NCI-H460 (cell line): ENCODE results near the gene UBE4B. TPM values are rescaled to one million over a fixed set of nuclear protein-coding genes. Genes with fewer than 3 reads are reported as not detected.
"Not testable (repeated sequence)": the region's sequence is repeated elsewhere in the genome, so short reads cannot be mapped to it uniquely, and the experiment has no call there.

ENCODE experiments used
- DNase-seq: peaks from one replicate; pipeline ENCODE4 v3.0.0-alpha.2; 2016; ENCODE audit warnings: low read depth; ENCODE audit errors: extremely low read depth
- polyA plus RNA-seq: library from polyadenylated mRNA; depleted of rRNA; stranded (reverse); fragments of >200 nt; gene quantifications from 2 replicates; pipeline ENCODE4 v1.2.3, GENCODE V29; 2014; cell fraction: nucleus; rRNA removed
- total RNA-seq: library from RNA; depleted of rRNA; stranded (reverse); fragments of >200 nt; shearing (Covaris generic); gene quantifications from 2 replicates; pipeline ENCODE4 v1.2.3, GENCODE V29; 2014; rRNA removed

Gene UBE4B
- total RNA-seq, result 18.8 and 23.6 TPM in 2 replicates
- polyA plus RNA-seq, result 13.7 and 20.2 TPM in 2 replicates

DNA sequence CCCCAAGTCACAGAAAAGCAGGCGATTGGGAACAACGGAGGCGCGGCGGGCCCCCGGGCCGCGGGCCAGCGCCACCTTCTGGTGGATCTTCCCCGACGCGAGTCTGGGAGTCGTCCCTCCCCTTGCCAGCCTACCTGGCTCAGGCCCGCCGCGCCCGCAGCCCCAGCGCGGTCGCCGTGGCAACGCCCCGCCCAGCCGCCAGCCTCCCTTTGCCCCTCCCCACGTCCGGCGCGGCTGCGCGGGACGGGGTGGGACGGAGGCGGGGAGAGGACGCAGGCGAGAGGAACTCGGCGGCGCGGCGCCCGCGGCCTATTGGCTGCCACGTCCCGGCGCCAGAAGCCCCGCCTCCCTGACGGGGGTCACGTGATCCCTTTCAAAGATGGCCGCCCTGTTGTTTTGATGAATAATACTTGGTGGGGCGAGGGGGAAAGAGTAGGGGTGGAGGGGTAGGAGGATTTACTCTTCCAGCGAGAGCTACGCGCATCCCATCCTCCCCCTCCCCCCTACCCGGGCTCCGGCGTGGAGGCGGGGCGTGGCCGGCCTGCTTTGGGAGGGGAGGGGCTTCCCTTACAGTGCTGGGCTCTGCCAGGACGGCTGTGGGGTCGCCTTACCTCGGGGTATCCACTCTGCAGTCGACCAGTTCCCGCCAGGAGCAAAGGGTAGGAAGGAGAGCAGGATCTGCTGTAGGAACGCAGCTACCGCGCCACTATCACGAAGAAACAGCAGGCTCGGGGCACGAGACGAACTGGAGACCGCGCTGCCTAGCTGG is at the start of gene UBE4B:
TSS of gene UBE4B (plus strand) at position 369 of the 769 bp plus-strand sequence. CDS start 713 bp downstream, outside the sequence.
- DNase-seq, result peak; percentile 95

DNA sequence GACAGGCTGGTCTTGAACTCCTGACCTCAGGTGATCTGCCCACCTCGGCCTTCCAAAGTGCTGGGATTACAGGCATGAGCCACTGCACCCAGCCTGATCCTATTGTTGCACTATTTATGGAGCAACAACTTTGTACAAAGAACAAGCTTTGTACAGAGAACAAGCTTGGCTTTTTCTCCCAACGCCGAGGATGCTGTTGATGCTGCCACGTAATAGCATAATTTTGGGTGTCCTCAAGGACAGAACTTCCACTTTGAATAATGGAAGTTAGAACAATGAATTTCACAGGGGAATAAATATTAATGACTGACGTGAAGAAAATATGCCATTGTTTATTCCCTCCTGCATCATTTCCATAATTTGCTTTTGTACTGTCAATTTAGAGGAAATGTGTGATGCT is 48.5 kb upstream of the UBE4B start:
- no peak for DNase-seq

- DNase-seq, result no peak
Observed at GRCh38 chr1:9985001-9985400, 47.8 kb upstream of the UBE4B start.

- DNase-seq, result no peak
Observed at GRCh38 chr1:9989773-9990172, 43.0 kb upstream of the UBE4B start.

DNA sequence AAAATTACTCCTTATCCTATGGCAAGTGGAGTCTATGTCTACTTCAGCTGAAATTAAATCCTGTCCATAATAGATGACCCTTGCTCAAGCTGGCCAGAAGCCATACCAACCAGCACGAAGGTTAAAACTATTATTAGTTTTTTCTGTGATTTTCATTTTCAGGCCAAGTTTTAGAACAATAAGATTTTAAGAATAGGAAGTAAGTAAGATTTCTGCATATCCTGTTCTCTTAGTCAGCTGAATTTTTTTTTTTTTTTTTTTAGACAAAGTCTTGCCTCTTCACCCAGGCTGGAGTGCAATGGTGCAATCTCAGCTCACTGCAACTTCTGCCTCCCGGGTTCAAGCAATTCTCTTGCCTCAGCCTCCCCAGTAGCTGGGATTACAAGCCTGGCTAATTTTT is 41.8 kb upstream of the UBE4B start:
- no peak for DNase-seq

DNA sequence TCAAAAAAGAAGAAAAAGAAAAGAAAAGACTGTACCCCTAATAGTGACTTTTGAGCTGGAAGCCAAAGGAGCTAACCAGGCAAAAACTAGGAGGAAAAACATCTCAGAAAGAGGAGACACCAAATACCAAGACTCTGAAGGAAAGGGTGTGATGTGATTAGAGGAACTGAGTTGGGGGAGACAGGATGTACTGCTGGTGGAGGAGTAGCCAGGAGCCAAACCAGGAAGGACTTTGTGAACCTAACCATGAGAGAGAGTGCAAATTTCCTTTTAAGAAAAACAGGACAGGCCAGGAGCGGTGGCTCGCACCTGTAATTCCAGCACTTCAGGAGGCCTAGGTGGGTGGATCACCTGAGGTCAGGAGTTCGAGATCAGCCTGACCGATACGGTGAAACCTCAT is 39.8 kb upstream of the UBE4B start:
- DNase-seq, result no peak

- no peak for DNase-seq
Observed at GRCh38 chr1:9993561-9994075, 39.1 kb upstream of the UBE4B start.

- DNase-seq, result no peak
Observed at GRCh38 chr1:9996624-9997582, 35.9 kb upstream of the UBE4B start, which contains the start of gene RBP7. Gene RBP7, plus strand, starts transcription at chr1:9997228. Its CDS starts 31 bp downstream, at chr1:9997259.

GRCh38 chr1:10001016-10001665 is 31.6 kb upstream of the UBE4B start:
- no peak for DNase-seq

GRCh38 chr1:10005248-10005647 is 27.5 kb upstream of the UBE4B start:
- not testable (repeated sequence) for DNase-seq

GRCh38 chr1:10007169-10007568 is 25.6 kb upstream of the UBE4B start:
- no peak for DNase-seq

- DNase-seq, result no peak
Observed at GRCh38 chr1:10014016-10014415, 18.7 kb upstream of the UBE4B start.

- no peak for DNase-seq
Observed at GRCh38 chr1:10019561-10019960, 13.2 kb upstream of the UBE4B start.

GRCh38 chr1:10020086-10020485 is 12.7 kb upstream of the UBE4B start:
- no peak for DNase-seq

DNA sequence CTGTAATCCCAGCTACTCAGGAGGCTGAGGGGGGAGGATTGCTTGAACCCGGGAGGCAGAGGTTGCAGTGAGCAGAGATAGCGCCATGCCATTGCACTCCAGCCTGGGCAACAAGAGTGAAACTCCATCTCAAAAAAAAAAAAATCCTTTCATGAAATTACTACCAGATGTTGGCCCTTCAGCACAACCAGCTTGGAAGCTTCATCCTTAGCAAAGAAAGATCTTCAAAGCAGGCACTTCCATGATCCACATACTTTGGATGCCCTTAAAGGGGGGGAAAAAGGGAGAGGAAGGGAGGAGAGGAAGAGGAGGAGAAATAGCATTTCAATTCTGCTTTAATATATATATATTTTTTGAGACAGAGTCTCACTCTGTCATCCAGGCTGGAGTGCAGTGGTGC is 12.1 kb upstream of the UBE4B start:
- not testable (repeated sequence) for DNase-seq

DNA sequence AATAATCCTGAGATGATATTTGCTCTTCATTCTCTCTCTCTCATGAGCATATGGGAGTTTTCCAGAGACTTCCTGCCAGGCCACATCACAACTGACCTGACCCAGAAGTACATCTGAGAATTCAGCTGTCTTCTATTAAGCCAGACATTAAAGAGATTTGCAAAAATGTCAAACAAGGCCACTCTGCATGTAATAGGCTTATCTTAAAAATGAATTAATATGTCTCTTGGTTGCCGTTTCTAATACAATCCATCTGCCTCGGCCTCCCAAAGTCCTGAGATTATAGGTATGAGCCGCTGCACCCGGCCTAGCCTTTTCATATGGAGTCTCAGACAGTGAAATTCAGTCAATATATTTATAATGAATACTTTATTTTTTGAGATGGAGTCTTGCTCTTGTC is 10.8 kb upstream of the UBE4B start:
- not testable (repeated sequence) for DNase-seq

DNA sequence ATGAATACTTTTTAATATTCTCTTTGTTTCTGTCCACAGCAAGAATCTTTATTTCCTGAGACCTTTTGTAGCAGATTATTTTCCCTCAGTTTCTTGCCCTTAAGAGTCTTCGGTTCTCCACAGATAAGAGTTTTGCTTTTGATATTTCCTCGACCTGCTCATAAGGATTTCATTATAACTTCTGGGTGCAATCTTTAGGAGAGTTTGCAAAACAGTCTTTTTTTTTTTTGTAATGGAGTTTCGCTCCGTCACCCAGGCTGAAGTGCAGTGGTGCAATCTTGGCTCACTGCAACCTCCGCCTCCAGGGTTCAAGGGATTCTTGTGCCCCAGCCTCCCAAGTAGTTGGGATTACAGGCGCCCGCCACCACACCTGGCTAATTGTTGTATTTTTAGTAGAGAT is 10.1 kb upstream of the UBE4B start:
- DNase-seq, result no peak

DNA sequence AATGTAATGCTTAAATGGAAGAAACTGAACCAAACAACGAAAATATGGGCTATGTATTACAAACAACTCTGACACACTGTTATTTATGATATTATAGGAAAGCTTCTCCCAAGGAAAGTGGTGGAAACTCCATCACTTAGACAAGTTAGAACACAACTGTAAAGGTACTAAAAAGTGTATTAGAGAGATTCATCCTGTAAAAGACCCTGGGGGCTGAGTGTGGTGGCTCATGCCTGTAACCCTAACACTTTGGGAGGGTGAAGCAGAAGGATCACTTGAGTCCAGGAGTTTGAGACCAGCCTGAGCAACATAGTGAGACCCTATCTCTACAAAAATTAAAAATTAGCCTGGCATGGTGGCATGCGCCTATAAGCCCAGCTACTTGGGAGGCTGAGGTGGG is 7.4 kb upstream of the UBE4B start:
- no peak for DNase-seq

DNA sequence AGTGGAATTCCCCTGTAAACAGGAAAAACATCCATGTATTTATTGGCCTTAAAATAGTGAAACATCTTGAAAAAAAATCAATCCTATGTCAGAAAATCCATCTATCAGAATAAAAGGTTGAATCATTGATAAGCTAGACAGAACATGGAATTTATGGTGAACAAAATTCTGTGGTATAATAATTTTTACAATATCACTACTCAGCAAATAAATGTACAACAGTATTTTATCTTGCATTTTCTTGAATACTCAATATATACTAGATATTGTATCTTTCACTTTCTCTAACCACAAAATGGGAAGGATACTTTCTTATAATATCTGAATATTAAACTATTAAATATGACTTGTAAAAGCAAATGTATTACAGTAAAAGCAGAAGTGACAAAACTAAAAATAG is 5.7 kb upstream of the UBE4B start:
- DNase-seq, result no peak

DNA sequence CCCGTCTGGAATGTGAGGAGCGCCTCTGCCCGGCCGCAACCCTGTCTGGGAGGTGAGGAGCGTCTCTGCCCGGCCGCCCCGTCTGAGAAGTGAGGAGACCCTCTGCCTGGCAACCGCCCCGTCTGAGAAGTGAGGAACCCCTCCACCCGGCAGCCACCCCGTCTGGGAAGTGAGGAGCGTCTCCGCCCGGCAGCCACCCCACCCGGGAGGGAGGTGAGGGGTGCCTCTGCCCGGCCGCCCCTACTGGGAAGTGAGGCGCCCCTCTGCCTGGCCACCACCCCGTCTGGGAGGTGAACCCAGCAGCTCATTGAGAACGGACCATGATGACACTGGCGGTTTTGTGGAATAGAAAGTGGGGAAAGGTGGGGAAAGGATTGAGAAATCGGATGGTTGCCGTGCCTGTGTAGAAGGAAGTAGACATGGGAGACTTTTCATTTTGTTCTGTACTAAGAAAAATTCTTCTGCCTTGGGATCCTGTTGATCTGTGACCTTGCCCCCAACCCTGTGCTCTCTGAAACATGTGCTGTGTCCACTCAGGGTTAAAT is 3.7 kb upstream of the UBE4B start:
- not testable (repeated sequence) for DNase-seq
